ENCODE results near the gene ACOX1.
A peak's percentile ranks its signal among the peaks of the same experiment; 100 is the strongest.

The ACOX1 gene

GRCh38 chr17:75902406-75902805, 76.6 kb downstream of the ACOX1 start:
- no peak for DNase-seq

- no peak for DNase-seq
Measured at GRCh38 chr17:75901727-75902126, 77.2 kb downstream of the ACOX1 start.

GRCh38 chr17:75900691-75901533, 78.1 kb downstream of the ACOX1 start:
- DNase-seq = no peak

GRCh38 chr17:75899767-75900468, 79.0 kb downstream of the ACOX1 start:
- no peak for DNase-seq

- DNase-seq = no peak
Measured at GRCh38 chr17:75899353-75899752, 79.6 kb downstream of the ACOX1 start.

- no peak for DNase-seq
Measured at GRCh38 chr17:75898791-75899190, 80.2 kb downstream of the ACOX1 start.

GRCh38 chr17:75898065-75898464, 80.9 kb downstream of the ACOX1 start:
- DNase-seq = no peak

- DNase-seq = no peak
Measured at GRCh38 chr17:75897160-75898019, 81.6 kb downstream of the ACOX1 start.

GRCh38 chr17:75896415-75897159, 82.4 kb downstream of the ACOX1 start, which contains the start of gene TRIM65:
Gene TRIM65 (minus strand): TSS chr17:75896951. CDS start chr17:75896937, 14 bp downstream.
- peak; percentile 72 for DNase-seq

- no peak for DNase-seq
Measured at GRCh38 chr17:75895370-75896155, 83.4 kb downstream of the ACOX1 start.

- DNase-seq = no peak
Measured at GRCh38 chr17:75894049-75894733, 84.8 kb downstream of the ACOX1 start.

GRCh38 chr17:75893305-75894048, 85.5 kb downstream of the ACOX1 start:
- no peak for DNase-seq

- DNase-seq = no peak
Measured at GRCh38 chr17:75892556-75893224, 86.3 kb downstream of the ACOX1 start.

GRCh38 chr17:75891605-75892555, 87.1 kb downstream of the ACOX1 start:
- no peak for DNase-seq
